ENCODE data around the gene CNTN5.

DNA sequence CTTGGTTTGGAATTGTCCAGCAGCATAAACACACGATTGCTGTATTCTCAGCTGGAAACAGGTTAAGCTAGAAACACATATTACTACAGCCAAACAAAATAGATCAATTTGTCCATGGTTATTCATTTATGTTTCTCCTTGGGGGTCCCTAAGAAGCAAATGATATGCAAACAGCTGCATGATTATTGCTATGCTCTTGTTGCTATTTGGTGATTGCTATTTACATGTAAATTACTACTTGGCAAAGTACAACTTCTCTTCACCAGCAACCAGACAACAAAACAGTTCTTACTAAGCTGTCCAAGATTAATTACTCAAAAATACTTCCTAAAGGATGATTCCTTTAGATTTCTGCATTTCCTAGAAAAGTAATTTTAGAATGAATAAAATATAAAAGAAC lies 1098.4 kb downstream of the CNTN5 start:
- TF ChIP-seq, protein P1, sequence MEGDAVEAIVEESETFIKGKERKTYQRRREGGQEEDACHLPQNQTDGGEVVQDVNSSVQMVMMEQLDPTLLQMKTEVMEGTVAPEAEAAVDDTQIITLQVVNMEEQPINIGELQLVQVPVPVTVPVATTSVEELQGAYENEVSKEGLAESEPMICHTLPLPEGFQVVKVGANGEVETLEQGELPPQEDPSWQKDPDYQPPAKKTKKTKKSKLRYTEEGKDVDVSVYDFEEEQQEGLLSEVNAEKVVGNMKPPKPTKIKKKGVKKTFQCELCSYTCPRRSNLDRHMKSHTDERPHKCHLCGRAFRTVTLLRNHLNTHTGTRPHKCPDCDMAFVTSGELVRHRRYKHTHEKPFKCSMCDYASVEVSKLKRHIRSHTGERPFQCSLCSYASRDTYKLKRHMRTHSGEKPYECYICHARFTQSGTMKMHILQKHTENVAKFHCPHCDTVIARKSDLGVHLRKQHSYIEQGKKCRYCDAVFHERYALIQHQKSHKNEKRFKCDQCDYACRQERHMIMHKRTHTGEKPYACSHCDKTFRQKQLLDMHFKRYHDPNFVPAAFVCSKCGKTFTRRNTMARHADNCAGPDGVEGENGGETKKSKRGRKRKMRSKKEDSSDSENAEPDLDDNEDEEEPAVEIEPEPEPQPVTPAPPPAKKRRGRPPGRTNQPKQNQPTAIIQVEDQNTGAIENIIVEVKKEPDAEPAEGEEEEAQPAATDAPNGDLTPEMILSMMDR (IDR thresholded peaks at IDR 0.05): no peak
- no peak for TF ChIP-seq POLR2A (IDR thresholded peaks at IDR 0.05)
- TF ChIP-seq POLR2AphosphoS5 (IDR thresholded peaks at IDR 0.05): no peak

All from suprapubic skin (tissue), 4 donors.